ENCODE measurements around the gene IGSF9B. TPM values are rescaled to one million over a fixed set of nuclear protein-coding genes. Genes with fewer than 3 reads are reported as not detected.

IGSF9B gene
- total RNA-seq, 2 donors from 2014 or later, result 1.6 to 3.3 TPM

DNA sequence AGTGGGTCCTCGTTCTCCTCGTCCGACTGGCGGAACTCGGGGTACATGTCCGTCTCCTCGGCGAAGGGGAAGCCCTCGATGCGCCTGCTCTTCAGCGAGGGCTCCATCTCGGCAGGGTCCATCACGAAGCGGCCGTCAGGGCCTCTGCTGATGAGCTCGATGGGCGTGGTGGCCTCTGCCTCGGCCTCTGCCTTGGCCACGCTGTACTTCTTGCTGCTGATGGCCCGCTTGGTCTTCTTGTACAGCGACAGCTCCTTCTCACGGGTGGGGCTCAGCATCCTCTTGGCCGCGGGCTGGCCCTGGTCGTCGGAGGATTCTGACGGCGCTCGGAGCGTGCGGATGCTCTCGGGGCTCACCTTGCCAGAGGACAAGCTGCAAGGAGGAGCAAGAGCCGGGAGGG, 35.7 kb downstream of the IGSF9B start:
- intact Hi-C loops (cut with DNase I), result no loop called here
- H3K36me3 ChIP-seq (replicated peaks in 1 of 2; ENCODE audit: insufficient read depth in 1 of 2, low read depth in 2 of 2), result no peaks in the 10 kb centered on the region
- H3K27ac ChIP-seq, result no peak overlapping the region
- H3K4me1 ChIP-seq, result no peaks in the 10 kb centered on the region
- no peaks in the 10 kb centered on the region for H3K9me3 ChIP-seq
- DNase-seq, result no peak
- H3K4me3 ChIP-seq, result no peak overlapping the region
- ATAC-seq, result no peak
- 89 to 93% methylated on average over 26 to 33 of the region's 33 CpGs for WGBS, 2 donors
- no peaks in the 10 kb centered on the region for H3K27me3 ChIP-seq
- TF ChIP-seq, protein P1, sequence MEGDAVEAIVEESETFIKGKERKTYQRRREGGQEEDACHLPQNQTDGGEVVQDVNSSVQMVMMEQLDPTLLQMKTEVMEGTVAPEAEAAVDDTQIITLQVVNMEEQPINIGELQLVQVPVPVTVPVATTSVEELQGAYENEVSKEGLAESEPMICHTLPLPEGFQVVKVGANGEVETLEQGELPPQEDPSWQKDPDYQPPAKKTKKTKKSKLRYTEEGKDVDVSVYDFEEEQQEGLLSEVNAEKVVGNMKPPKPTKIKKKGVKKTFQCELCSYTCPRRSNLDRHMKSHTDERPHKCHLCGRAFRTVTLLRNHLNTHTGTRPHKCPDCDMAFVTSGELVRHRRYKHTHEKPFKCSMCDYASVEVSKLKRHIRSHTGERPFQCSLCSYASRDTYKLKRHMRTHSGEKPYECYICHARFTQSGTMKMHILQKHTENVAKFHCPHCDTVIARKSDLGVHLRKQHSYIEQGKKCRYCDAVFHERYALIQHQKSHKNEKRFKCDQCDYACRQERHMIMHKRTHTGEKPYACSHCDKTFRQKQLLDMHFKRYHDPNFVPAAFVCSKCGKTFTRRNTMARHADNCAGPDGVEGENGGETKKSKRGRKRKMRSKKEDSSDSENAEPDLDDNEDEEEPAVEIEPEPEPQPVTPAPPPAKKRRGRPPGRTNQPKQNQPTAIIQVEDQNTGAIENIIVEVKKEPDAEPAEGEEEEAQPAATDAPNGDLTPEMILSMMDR (IDR thresholded peaks at IDR 0.05), result no peak
- no peak for TF ChIP-seq POLR2A (IDR thresholded peaks at IDR 0.05)

DNA sequence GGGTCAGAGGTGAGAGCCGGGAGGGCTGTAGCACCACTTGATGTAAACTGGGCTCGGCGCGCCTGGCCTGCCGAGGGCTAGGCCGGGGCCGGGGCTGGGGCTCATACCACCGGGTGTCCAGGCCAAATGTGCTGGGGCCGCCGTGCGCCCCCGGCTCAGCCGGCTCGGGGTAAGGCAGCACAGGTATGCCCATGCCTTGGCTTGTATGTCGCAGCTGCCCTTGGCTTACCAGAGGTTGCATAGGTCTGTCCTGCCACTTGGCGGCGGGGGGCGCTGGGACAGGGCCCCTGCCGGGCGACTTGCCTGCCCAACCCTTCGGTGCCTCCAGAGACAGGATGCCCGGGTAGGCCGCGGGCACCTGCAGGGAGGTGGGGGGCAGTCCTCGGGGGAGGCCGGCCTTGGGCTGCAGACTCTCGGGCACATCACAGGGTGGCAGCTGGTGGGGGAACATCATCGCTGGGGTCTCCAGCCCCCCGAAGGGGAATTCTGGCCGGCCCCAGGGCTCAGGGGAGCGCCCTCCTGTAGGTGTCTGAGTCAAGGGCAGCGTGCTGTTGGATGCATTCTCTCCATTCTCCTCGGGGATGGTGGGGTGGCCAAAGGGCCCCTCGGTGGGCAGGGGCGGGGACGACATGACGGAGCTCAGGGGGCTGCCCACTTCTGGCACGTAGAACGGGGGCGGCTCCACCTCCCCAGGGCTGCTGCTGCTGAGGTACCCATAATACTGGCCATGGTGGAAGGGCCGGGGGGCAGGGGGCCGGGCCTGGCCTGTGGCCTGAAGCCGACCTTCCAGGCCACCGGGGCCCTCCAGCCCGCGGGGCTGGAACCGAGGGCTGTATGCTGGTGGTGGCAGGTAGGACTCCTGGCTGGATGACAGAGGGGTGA, 36.4 kb downstream of the IGSF9B start:
- TF ChIP-seq POLR2A (IDR thresholded peaks at IDR 0.05), result no peak
- TF ChIP-seq, protein P1 (IDR thresholded peaks at IDR 0.05), result no peak
- 94 to 100% methylated on average over 5 to 41 of the region's 47 CpGs for WGBS, 2 donors
- no peaks in the 10 kb centered on the region for H3K27me3 ChIP-seq
- no peaks in the 10 kb centered on the region for H3K9me3 ChIP-seq
- no peaks in the 10 kb centered on the region for H3K36me3 ChIP-seq (replicated peaks in 1 of 2; ENCODE audit: insufficient read depth in 1 of 2, low read depth in 2 of 2)
- no peak overlapping the region for H3K4me3 ChIP-seq
- DNase-seq, result no peak
- intact Hi-C loops (cut with DNase I), result no loop called here
- no peaks in the 10 kb centered on the region for H3K4me1 ChIP-seq
- no peak for ATAC-seq
- no peak overlapping the region for H3K27ac ChIP-seq

DNA sequence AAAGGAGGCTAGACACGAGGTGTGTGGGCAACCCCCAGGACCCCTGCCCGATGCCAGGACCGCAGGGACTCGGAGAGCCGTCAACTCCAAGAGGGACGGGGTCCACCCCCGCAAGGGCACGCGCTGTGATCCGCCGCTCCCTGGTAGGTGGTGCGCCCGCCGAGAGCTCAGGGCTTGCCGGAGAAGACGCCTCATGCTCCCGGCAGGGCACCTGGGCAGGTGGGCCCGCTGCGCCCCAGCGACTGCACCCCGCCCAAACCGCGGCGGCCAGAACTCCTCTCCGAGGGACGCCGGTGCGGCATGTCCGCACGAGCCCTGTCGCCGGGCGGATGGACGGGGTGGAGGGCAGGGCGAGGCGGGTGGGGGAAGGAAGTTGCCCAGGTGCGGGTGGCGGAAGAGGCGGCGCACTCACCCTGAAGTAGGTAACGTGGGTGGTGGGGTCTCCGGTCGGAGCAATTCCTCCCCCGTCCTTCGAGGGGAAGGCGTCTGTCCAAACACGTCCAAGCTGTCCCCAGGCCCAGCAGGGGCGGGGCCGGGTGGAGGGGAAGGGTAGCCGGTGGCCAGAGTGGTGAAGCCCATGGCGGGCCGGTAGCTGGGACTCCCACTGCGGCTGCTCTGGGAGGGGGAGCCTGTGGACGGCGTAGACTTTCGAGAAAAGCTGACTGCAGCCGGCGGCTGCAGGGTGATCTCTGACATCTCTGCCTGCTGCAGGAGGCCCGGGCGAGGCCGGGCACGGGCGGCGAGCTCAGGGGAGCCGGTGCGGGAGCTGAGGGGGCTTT, 37.2 kb downstream of the IGSF9B start:
- no peaks in the 10 kb centered on the region for H3K36me3 ChIP-seq (replicated peaks in 1 of 2; ENCODE audit: insufficient read depth in 1 of 2, low read depth in 2 of 2)
- intact Hi-C loops (cut with DNase I), result no loop called here
- 89 to 91% methylated on average over 46 to 50 of the region's 66 CpGs for WGBS, 2 donors
- H3K4me1 ChIP-seq, result no peaks in the 10 kb centered on the region
- no peak for ATAC-seq
- no peak overlapping the region for H3K4me3 ChIP-seq
- no peaks in the 10 kb centered on the region for H3K27me3 ChIP-seq
- TF ChIP-seq, protein P1 (IDR thresholded peaks at IDR 0.05), result no peak
- no peak for TF ChIP-seq POLR2A (IDR thresholded peaks at IDR 0.05)
- no peaks in the 10 kb centered on the region for H3K9me3 ChIP-seq
- H3K27ac ChIP-seq, result no peak overlapping the region
- no peak for DNase-seq

DNA sequence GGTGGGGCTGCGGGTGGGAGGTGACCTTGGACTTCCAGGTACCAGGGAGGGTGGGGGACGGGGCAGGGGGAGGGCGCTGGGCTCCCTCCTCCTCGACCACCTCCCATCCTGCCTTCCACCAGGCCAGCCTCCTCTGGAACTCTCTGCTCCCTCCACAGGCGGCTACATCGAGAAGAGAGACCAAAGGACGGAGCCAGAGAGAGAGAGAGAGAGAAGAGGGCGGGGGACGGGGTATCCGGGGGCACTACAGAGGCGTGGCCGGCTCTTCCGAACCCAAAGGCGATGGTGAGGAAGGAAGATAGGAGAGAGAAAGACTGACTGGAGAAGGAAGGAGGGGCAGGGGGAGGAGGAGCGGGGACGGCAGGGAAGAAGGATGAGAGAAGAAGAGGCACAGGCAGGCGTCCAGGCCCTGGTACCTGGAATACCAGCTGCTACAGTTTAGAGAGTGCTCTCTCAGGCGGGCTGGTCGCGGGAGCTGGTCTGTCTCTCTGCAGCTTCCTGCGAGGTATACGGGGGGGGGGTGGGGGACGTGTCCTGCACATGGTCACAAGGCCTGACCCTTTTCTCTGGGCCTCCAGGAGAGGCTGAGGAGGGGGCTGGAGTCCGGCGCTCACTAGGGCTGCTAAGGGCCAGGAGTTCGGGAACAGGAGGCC, 38.0 kb downstream of the IGSF9B start:
- Histone ChIP-seq H3K4me3 (no peak overlapping the region), H3K4me1 (no peaks in the 10 kb centered on the region), H3K9me3 (no peaks in the 10 kb centered on the region), H3K27ac (no peak overlapping the region), H3K27me3 (no peaks in the 10 kb centered on the region), H3K36me3 (replicated peaks in 1 of 2; ENCODE audit: insufficient read depth in 1 of 2, low read depth in 2 of 2) (no peaks in the 10 kb centered on the region)
- no peak for TF ChIP-seq POLR2A (IDR thresholded peaks at IDR 0.05)
- TF ChIP-seq, protein P1 (IDR thresholded peaks at IDR 0.05), result no peak
- intact Hi-C loops (cut with DNase I), result no loop called here
- no peak for DNase-seq
- WGBS, 2 donors, result 43 to 62% methylated on average over 22 to 26 of the region's 26 CpGs
- ATAC-seq, result no peak

Measured in body of pancreas (tissue), 4 donors.